ENCODE data around the gene THBS4.

DNA sequence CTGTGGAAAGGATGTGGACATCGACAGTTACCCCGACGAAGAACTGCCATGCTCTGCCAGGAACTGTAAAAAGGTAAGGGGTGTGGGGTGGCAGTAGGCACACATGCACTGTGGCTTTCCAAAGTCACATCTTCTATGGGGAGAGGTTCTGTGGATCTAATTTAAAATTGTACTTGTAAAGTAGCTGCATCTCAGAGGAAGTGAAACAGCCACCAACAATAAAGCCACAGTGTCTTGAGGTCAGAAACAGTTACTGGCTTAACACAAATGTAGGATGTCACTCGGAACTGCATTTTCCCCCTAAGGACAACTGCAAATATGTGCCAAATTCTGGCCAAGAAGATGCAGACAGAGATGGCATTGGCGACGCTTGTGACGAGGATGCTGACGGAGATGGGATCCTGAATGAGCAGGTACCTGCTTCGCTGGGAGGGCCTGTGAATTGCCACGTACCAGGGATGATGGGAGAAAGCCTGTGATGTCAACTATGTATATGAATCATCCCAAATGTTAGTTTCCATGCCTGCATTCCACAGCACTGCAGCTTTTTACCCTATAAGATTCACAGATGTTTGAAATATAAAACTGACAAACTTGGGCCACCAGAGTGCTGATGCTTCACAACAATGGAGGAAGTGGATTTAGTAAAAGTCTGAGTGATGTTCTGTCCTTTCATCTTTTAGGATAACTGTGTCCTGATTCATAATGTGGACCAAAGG is 35.3 kb downstream of the THBS4 start:
- TF ChIP-seq, protein P1, sequence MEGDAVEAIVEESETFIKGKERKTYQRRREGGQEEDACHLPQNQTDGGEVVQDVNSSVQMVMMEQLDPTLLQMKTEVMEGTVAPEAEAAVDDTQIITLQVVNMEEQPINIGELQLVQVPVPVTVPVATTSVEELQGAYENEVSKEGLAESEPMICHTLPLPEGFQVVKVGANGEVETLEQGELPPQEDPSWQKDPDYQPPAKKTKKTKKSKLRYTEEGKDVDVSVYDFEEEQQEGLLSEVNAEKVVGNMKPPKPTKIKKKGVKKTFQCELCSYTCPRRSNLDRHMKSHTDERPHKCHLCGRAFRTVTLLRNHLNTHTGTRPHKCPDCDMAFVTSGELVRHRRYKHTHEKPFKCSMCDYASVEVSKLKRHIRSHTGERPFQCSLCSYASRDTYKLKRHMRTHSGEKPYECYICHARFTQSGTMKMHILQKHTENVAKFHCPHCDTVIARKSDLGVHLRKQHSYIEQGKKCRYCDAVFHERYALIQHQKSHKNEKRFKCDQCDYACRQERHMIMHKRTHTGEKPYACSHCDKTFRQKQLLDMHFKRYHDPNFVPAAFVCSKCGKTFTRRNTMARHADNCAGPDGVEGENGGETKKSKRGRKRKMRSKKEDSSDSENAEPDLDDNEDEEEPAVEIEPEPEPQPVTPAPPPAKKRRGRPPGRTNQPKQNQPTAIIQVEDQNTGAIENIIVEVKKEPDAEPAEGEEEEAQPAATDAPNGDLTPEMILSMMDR (conservative IDR thresholded peaks at IDR 0.05) = no peak
- TF ChIP-seq EZH2 (IDR thresholded peaks at IDR 0.05; ENCODE audit: low read depth) = no peak
